Endothelial cell of umbilical vein (primary cell): ENCODE data around the gene NOB1. TPM values are rescaled to one million over a fixed set of nuclear protein-coding genes. Genes with fewer than 3 reads are reported as not detected.
A peak's percentile ranks its signal among the peaks of the same experiment; 100 is the strongest.

Source experiments
- BruUV-seq: library from RNA; stranded (reverse); fragments of 400-500 nt; replicated peaks from 2 replicates; lab custom pipeline; 2021; lab: Mats Ljungman, UMichigan
- CTCF ChIA-PET: fragments of 300-600, 350-600 bp; sonication (Branson Sonifier 250); formaldehyde crosslinking; loops from one replicate; lab custom pipeline; 2021; ENCODE audit warnings: antibody characterized with exemption, inconsistent platforms; lab: Charles Lee
- POLR2A ChIA-PET: fragments of 300-600, 350-600 bp; sonication (Branson Sonifier 250); formaldehyde crosslinking; loops from one replicate; lab custom pipeline; 2021; ENCODE audit warnings: antibody characterized with exemption, inconsistent platforms; lab: Charles Lee
- DNase-seq: peaks from one replicate; pipeline ENCODE4 v3.0.0-alpha.2; 2011; ENCODE audit warnings: low read depth, low spot score
- FAIRE-seq: peaks from 2 replicates; lab custom pipeline; 2011; peaks lifted over from hg19 to GRCh38; lab: Jason Lieb, UNC
- H2AFZ ChIP-seq: 2 replicates; pipeline ENCODE4 v1.6.0; 2012; ENCODE audit warnings: low read depth, low read length, control low read depth, inconsistent platforms
- H3K27ac ChIP-seq: 2 replicates; pipeline ENCODE4 v1.5.1; 2011; ENCODE audit warnings: low read depth, mild to moderate bottlenecking, control low read depth, low read length, moderate library complexity; ENCODE audit not compliant: insufficient read depth
- H3K27me3 ChIP-seq, 2 experiments: 2 replicates each; pipeline versions ENCODE4 v1.6.0 to v1.6.1; 2011; ENCODE audit warnings: low read length in 2 of 2, mixed read lengths in 1 of 2; ENCODE audit not compliant: control insufficient read depth in 2 of 2, insufficient read depth in 2 of 2
- H3K36me3 ChIP-seq, 2 experiments: 2 replicates in 1 of 2; 3 replicates in 1 of 2; pipeline ENCODE4 v1.5.1; 2011; ENCODE audit warnings: low read length in 2 of 2, mild to moderate bottlenecking in 1 of 2, moderate library complexity in 1 of 2; ENCODE audit not compliant: control insufficient read depth in 2 of 2, insufficient read depth in 2 of 2; ENCODE audit errors: extremely low read depth in 1 of 2
- H3K4me1 ChIP-seq: 3 replicates; pipeline ENCODE4 v1.5.1; 2011; ENCODE audit warnings: mild to moderate bottlenecking, low read length; ENCODE audit not compliant: control insufficient read depth, insufficient read depth; ENCODE audit errors: extremely low read depth
- H3K4me2 ChIP-seq: 2 replicates; pipeline ENCODE4 v1.6.1; 2011; ENCODE audit warnings: low read length, control low read depth, mixed read lengths; ENCODE audit not compliant: insufficient read depth
- H3K4me3 ChIP-seq, 3 experiments: fragments of 200-600 bp in 1 of 3; sonication (generic), shearing (Covaris generic) in 1 of 3; replicated peaks in 1 of 3; 2 replicates each; pipeline ENCODE4 v1.5.1; 2011 to 2016; ENCODE audit warnings: control low read depth in 3 of 3, low read length in 3 of 3, mild to moderate bottlenecking in 2 of 3, inconsistent platforms in 1 of 3, low read depth in 1 of 3, moderate library complexity in 1 of 3; ENCODE audit not compliant: insufficient read depth in 1 of 3
- H3K79me2 ChIP-seq: 2 replicates; pipeline ENCODE4 v1.6.0; 2012; ENCODE audit warnings: low read length, inconsistent platforms; ENCODE audit not compliant: control insufficient read depth, insufficient read depth
- H3K9ac ChIP-seq: replicated peaks from 2 replicates; pipeline ENCODE3; 2011; ENCODE audit warnings: low read length, control low read depth; ENCODE audit not compliant: insufficient read depth; ENCODE audit errors: extremely low read depth
- H3K9me1 ChIP-seq: replicated peaks from 3 replicates; pipeline ENCODE4 v1.6.0; 2011; ENCODE audit warnings: mild to moderate bottlenecking, low read length; ENCODE audit not compliant: control insufficient read depth, insufficient read depth; ENCODE audit errors: extremely low read depth
- H3K9me3 ChIP-seq: replicated peaks from 2 replicates; pipeline ENCODE4 v1.5.1; 2012; ENCODE audit warnings: low read length, inconsistent platforms; ENCODE audit not compliant: control insufficient read depth, insufficient read depth
- H4K20me1 ChIP-seq: replicated peaks from 2 replicates; pipeline ENCODE3; 2011; ENCODE audit warnings: mild to moderate bottlenecking, low read length; ENCODE audit not compliant: control insufficient read depth, insufficient read depth; ENCODE audit errors: extremely low read depth
- EZH2 ChIP-seq: IDR thresholded peaks from 2 replicates; pipeline ENCODE4 v1.6.1; 2012; ENCODE audit warnings: borderline replicate concordance, low read depth, mild to moderate bottlenecking, moderate library complexity, low read length, inconsistent platforms; ENCODE audit not compliant: severe bottlenecking
- FOS ChIP-seq: IDR thresholded peaks from 2 replicates; pipeline ENCODE4 v1.6.1; 2011; ENCODE audit warnings: mild to moderate bottlenecking, low read length, moderate library complexity, borderline replicate concordance; ENCODE audit not compliant: insufficient read depth
- GATA2 ChIP-seq: IDR thresholded peaks from 2 replicates; pipeline ENCODE4 v1.7.0; 2011; ENCODE audit warnings: low read depth, mild to moderate bottlenecking, moderate library complexity, mixed read lengths, low read length; ENCODE audit not compliant: insufficient read length, insufficient read depth
- JUN ChIP-seq: IDR thresholded peaks from 2 replicates; pipeline ENCODE4 v1.6.1; 2011; ENCODE audit warnings: borderline replicate concordance, low read depth; ENCODE audit not compliant: insufficient read length, insufficient read depth
- MYC ChIP-seq: IDR thresholded peaks from one replicate; pipeline ENCODE4 v1.6.1; 2011; ENCODE audit warnings: mild to moderate bottlenecking, low read depth, low read length
- POLR2A ChIP-seq: IDR thresholded peaks from 2 replicates; pipeline ENCODE4 v1.6.1; 2012; ENCODE audit warnings: low read depth, mild to moderate bottlenecking, control low read depth, low read length
- POLR2AphosphoS5 ChIP-seq: IDR thresholded peaks from 2 replicates; pipeline ENCODE4 v1.6.1; 2012; ENCODE audit warnings: low read depth, mild to moderate bottlenecking, control low read depth, low read length, moderate library complexity; ENCODE audit not compliant: insufficient read depth
- dilution Hi-C: fragments of 300-500 bp; cut with MboI; formaldehyde crosslinking; loops from one replicate; pipeline ENCODE4 v1.15.0; 2019; ENCODE audit warnings: low sequenced_read_pairs; ENCODE audit not compliant: extremely low pct_ligation_motif_present
- intact Hi-C: fragments of 100-400 bp; cut with micrococcal nuclease; formaldehyde crosslinking; loops from one replicate; pipeline ENCODE4 v1.10.0; 2022
- polyA plus RNA-seq, 4 experiments: library from polyadenylated mRNA; depleted of rRNA in 3 of 4; stranded (reverse) in 3 of 4; unstranded in 1 of 4; fragments of >200 nt; gene quantifications; 2 replicates each; pipeline versions ENCODE4 v1.2.1 to v1.2.3, GENCODE V29; 2011 to 2012; ENCODE audit warnings: missing spikeins in 1 of 4
- total RNA-seq: library from RNA; stranded (reverse); gene quantifications from 2 replicates; pipeline ENCODE4 v1.2.3, GENCODE V29; 2021
- TF ChIP-seq, protein P1 (sequence below), 2 donors: IDR thresholded peaks; 1 replicate in 1 of 2; 2 replicates in 1 of 2; pipeline ENCODE4 v1.5.1; 2011; ENCODE audit warnings: low read length in 2 of 2, mild to moderate bottlenecking in 2 of 2, moderate library complexity in 2 of 2, control low read depth in 1 of 2, inconsistent platforms in 1 of 2, low read depth in 1 of 2; ENCODE audit not compliant: insufficient read depth in 1 of 2; ENCODE audit errors: extremely low read depth in 1 of 2
- TF ChIP-seq, protein P2 (sequence below): IDR thresholded peaks from 2 replicates; pipeline ENCODE4 v1.6.1; 2011; ENCODE audit not compliant: insufficient read depth, insufficient read length

Gene NOB1
- total and polyA plus RNA-seq, 2 donors (not counting 3 experiments of a cell fraction or from before 2014, with no cell fraction given) = 65.4 to 66.5 TPM

DNA sequence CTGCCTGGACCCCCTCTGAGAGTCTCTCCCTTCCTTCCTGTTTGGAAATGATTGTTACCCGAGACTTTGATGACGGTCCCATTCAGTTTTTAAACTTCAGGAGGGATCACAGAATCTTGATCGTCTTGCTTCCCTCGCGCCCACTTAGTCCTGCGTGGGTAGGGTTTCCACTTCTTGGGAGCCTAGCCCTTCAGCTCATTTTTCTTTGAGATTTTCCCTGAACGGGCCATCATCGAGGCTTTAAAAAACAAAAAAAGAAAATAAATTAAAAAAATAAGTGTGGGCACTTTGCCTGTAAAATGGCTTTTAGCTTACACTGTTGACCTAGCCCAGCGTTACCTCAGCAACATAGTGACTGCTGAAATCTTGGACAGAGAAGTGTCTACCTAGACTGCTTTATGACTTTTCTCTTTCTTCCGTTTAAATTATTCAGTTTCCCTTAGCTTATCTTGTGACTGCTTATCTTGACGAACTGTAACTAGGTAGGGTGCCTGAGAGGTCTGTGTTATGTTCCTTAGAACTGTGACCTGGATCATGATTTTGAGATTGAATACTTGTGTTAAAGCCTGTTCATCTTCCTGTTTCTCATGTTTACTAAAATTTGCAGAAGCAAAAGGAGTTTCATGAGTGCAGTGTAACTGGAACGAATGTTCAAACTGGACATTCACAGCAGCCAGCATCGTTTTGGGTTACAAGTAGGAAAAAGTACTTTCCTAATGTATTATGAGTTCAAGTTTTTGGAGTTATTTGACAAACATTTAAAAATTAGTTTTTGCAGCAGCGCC is 8.3 kb upstream of the NOB1 start:
- dilution Hi-C loops = no loop called here
- POLR2A ChIA-PET = interaction anchor here (0.6 kb wide), 1 partner anchor 141 kb away, joined by 5 read pairs; no protein-coding TSS in a partner anchor
- Histone ChIP-seq H3K9me1 (no peaks in the 10 kb centered on the region), H3K27ac (peak overlapping the region; percentile 21), H3K36me3 (no peaks in the 10 kb centered on the region), H3K4me3 (peak overlapping the region; percentile 76 to 88 (median 77)), H3K4me2 (peak overlapping the region; percentile 80), H3K79me2 (peaks cover 3% of the 10 kb centered on the region), H3K27me3 (no peaks in the 10 kb centered on the region), H3K4me1 (peaks cover 12% of the 10 kb centered on the region), H2AFZ (peak overlapping the region; percentile 76), H3K9ac (peak overlapping the region; percentile 65), H4K20me1 (no peaks in the 10 kb centered on the region), H3K9me3 (no peaks in the 10 kb centered on the region)
- CTCF ChIA-PET = interaction anchor here (1.0 to 2.0 kb wide), 5 partner anchors 8 to 167 kb away, joined by 3 to 7 read pairs (median 5); partner anchors contain the start of gene NOB1
- intact Hi-C loops = no loop called here
- FAIRE-seq (peak; percentile 90), DNase-seq (peak; percentile 56)
- TF ChIP-seq EZH2 (no peak), FOS (no peak), GATA2 (no peak), JUN (no peak), POLR2A (no peak), MYC (no peak), POLR2AphosphoS5 (no peak)
- TF ChIP-seq, protein P1, sequence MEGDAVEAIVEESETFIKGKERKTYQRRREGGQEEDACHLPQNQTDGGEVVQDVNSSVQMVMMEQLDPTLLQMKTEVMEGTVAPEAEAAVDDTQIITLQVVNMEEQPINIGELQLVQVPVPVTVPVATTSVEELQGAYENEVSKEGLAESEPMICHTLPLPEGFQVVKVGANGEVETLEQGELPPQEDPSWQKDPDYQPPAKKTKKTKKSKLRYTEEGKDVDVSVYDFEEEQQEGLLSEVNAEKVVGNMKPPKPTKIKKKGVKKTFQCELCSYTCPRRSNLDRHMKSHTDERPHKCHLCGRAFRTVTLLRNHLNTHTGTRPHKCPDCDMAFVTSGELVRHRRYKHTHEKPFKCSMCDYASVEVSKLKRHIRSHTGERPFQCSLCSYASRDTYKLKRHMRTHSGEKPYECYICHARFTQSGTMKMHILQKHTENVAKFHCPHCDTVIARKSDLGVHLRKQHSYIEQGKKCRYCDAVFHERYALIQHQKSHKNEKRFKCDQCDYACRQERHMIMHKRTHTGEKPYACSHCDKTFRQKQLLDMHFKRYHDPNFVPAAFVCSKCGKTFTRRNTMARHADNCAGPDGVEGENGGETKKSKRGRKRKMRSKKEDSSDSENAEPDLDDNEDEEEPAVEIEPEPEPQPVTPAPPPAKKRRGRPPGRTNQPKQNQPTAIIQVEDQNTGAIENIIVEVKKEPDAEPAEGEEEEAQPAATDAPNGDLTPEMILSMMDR (IDR thresholded peaks at IDR 0.05; ENCODE audit: extremely low read depth in 1 of 2, insufficient read depth in 1 of 2, low read depth in 1 of 2, low read length in 2 of 2) = no peak
- TF ChIP-seq, protein P2, sequence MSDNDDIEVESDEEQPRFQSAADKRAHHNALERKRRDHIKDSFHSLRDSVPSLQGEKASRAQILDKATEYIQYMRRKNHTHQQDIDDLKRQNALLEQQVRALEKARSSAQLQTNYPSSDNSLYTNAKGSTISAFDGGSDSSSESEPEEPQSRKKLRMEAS = no peak
- BruUV-seq = TSS peak; percentile 48
